Limb (tissue), 2 donors: ENCODE results near the gene EPHB2.
"Not testable (repeated sequence)": the region's sequence is repeated elsewhere in the genome, so short reads cannot be mapped to it uniquely, and the experiment has no call there.

Experiments used
- DNase-seq, 2 donors: peaks; one replicate each; pipeline ENCODE4 v3.0.0-alpha.2; 2016; ENCODE audit errors: extremely low spot score in 2 of 2

EPHB2 gene

DNA sequence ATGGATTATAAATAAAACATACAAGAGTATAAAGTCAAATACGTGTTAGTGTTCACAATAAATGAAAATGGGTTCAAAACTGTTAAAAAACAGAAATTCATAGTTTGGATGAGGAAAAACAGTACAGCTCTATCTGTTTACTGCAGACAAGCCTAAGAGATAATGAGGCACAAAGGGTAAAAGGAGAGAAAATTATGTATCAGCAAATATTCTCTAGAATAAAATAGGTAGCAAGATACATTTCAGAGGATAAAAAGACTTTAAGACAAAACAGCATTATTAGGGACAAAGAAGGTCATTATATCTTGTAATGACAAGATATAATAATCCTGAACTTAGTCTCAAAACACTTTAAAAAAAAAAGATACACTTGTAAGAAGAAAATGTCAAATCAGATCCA, 123.1 kb downstream of the EPHB2 start:
- DNase-seq, result no peak

DNA sequence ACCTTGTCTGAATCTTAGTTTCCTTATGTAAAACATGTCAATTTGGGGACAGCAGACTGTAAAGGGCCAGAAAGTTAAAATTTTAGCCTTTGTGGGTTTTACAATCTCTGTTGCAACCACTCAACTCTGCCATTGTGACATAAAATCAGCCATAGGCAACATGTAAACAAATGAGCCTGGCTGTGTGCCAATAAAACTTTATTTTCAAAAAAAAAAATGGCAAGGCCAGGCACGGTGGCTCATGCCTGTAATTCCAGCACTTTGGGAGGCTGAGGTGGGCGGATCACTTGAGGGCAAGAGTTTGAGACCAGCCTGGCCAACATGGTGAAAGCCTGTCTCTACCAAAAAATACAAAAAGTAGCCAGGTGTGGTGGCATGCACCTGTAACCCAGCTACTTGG, 123.8 kb downstream of the EPHB2 start:
- DNase-seq, result not testable (repeated sequence)

DNA sequence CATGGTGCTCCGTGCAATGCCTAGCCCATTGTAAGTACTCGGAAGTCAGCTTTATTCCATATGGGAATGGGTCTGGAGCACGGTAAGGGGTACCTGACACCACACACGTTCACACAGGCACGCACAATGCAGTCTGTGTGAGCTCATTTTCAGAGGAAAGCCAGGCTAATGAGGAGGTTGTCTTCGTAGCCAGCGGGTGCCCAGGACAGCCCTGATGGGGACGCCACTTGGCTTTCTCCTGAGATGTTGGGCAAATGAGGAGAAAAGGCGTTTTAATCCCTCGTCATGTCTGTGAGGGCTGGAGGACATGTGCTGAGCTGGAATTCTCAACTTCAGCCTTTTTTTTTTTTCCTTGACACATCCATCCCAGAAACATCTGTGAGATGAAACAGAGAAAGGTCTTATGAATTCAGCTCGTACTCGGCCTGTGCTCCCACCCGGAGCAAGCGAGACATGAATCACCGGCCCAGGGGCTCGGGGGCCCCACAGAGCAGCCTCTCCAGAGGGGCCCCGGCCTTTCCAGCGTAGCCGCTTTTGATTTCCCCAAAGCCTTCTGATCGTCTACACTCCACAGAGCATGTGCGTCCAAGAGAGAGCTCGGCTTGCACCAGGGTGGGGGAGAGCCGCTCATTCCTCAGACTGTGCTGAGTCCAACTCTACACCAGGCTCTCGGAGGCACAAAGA, 125.1 kb downstream of the EPHB2 start:
- peak in 1 of 2 donors; percentile 19 for DNase-seq

DNA sequence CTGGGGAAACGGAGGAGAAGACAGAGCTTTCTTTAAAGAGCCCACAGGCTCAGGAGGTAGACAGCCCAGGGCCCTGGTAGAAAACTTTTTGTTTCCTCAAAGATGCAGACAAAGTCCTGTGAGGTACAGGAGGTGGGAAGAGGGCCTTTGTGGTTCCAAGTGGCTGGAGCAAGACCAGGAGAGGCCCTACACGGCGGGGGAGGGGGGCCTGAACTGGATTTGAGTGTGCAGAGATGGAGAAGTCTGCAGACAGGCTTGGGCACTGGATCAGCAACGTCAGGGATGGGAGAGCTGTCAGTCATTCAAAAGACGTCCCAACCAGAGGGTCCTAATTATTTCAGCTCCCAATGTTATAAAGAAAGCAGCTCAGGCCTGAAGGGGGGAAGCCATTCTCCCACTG, 126.2 kb downstream of the EPHB2 start:
- no peak for DNase-seq

DNA sequence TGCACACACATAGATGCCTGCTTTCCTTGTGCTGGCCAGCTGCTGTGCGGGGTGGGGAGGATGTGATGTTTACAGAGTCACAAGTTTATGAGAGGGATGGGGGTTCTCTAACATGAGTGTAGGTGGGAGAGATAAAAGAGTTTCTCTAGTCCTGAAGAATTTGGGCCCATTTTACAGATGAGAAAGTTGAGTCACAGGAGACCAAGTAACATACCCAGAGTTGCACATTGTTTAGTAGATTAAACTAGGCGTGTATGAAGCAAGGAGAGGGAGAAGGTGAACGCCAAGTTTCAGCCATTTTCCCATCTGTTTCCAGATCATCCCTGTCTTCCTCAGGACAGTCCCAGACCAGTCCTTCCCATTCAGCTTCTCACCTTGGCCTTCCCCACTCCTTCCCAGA, 126.7 kb downstream of the EPHB2 start:
- no peak for DNase-seq

DNA sequence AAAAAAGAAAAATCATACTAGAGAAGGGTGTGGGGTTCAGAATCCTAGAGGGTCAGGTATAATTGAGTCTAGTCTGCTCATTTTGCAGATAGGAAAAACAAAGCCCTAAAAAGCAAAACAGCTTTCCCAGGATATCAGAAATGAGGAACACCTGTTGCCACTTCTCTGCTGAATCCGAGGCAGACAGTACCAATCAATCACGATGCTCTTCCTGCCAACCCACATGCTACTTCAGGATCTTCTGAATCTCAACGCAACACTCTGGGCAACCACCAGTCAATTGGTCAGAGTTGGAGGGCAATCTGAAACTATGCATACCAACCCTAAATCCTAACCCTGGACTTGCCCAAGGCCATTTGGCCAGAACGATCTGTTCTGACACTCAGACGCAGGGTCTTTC, 128.3 kb downstream of the EPHB2 start:
- no peak for DNase-seq

DNA sequence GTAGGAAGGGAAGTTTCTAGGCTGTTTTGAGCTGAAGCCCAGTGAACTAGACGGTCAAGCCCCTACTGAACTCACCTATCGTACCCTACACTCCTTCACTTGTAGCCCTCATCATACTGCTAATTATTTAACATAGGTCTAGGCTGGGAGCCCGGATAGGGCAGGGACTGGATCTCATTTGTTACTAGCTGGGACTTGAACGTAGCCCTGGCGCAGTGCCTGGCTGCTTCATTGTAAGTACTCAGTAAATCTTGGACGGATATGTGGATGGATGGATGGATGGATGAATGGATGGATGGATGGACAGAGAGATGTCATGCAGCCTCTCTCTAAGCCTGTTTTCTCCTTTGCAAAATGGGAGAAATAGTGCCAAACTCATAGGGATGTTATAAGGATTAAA, 129.2 kb downstream of the EPHB2 start:
- DNase-seq, result no peak

DNA sequence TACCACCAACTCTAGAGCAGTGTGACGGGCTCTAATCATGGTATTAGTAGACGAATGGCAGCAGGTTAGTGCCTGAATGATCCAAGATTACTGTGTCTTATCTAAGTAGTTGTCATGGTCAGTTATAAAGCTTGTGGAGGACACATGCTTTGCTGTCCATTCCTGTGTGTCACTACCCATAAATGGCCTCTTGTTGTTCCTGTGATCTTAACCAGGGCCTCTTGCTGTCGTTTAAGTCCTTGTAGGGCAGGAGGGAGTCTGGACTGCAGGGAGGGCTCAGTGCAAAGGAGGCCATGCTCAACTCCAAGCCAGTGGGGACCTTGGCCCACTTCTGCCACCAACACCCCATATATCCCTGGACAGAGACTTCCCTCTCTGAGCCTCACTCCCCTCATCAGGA, 130.5 kb downstream of the EPHB2 start:
- DNase-seq, result no peak

DNA sequence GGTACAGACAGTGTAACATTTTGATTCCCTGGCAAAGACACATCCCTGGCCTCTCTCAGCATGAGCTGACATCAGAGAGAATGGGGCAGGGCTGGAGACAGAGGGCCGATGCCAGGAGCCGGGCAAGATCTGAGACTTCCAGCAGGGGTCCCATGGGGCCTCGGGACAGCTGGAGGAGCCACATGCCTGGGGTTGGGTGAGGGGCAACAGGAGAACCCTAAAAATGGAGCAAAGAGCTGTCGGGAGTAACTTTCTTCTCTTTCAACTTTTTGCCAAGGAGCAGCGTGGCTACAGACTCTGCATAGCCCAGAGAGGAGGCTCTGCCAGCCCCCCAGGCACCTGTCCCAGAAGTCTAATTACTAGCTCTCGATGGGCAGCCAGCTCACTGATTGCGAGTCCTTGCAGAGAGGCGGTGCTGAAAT, 131.2 kb downstream of the EPHB2 start:
- DNase-seq, result no peak

DNA sequence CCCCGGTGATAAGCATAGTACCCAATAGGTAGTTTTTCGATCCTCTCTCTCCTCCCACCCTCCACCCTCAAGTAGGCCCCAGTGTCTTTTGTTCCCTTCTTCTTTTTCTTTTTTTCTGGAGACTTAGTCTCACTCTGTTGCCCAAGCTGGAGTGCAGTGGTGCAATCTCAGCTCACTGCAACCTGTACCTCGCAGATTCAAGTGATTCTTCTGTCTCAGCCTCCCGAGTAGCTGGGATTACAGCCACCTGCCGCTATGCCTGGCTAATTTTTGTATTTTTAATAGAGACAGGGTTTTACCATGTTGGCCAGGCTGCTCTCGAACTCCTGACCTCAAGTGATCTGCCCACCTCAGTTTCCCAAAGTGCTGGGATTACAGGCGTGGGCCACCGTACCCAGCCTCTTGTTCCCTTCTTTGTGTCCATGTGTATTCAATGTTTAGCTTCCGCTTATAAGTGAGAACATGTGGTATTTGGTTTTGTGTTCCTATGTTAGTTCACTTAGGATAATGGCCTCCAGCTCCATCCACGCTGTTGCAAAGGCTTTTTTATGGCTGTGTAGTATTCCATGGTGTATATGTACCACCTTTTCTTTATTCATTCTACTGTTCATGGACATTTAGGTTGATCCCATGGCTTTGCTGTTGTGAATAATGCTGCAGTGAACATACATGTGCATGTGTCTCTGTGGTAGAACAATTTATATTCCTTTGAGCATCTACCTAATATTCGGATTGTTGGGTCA, 133.0 kb downstream of the EPHB2 start:
- not testable (repeated sequence) for DNase-seq

DNA sequence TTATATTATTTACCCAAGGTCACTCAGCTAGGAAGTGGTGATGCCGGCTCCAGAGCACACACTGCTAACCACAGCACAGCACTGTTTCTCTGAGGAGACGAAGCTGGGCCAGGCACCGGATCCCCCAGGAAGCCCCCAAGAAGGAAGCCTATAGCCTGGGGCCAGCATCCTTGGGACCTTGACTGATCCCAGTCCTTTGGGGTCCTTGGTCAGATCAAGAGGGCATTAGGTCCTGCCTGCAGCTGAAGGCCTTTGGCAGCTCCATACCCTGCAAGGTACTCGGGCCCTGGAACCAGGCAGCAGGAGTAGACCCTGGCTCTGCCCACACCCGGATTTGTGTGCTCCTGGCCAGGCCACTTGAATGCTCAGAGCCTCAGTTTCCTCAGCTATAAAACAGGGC, 134.0 kb downstream of the EPHB2 start:
- DNase-seq, result no peak

DNA sequence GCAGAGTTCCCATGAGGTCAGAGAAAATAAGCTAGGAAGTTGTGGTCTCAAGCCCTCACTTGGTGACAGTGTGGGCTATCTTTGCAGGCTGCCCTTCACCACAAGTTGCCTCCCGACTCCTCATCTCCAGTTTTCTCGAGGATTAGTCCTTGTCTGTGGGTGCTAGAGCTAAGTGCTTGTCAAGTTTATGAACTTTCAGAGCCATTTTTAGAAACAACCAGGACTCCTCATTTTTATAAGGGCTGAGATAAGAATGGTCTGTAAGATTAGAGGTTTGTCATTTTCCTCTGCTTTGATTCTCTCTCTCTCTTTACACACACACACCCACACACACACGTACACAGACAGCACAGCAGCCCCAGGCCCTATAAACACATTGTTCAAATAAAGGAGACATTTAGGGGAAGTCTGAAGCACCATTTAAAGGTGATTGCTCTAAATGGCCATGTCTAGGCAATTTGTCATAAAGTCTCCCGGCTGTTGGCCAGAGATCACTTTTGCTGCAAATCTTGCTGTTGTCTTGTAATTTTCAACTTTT, 134.8 kb downstream of the EPHB2 start:
- no peak for DNase-seq

DNA sequence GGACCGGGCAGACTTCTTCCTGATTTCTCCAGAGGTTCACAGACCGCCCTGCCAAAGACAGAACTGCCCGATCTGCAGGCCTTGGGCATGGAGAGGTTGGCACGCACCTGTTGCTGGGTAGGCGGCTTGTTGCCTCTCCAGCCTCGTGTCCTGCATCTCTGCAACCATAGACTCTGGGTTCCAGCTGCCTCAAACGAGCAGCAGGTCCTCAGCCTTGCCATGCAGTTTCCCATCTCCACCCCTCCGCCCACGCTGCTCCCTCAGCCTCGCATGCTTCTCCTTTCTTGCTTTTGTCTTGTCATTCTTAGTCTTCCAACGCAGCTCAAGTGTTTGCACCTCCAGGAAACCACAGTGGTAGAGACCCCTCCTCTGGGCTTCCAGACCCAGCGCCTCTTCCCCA, 135.8 kb downstream of the EPHB2 start:
- no peak for DNase-seq

DNA sequence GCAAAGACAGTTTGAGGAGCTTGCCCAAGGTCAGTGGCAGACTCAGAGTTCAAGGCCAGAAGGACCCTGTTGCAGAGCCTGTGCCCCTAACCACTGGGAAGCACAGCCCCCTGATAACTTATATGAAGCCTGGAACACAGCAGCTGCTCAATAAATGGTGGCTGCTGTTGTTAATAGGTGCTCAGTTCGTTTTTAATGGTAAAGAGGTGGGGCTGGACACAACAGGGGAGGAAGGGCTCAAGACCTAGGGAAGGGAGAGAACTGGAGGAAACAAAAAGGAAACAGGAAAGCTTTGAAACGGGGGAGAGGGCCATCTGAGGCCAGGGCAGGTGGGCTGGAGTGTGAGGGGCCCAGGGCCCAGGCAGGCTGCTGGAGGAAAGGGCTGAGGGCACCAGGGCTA, 136.6 kb downstream of the EPHB2 start:
- DNase-seq, result no peak

DNA sequence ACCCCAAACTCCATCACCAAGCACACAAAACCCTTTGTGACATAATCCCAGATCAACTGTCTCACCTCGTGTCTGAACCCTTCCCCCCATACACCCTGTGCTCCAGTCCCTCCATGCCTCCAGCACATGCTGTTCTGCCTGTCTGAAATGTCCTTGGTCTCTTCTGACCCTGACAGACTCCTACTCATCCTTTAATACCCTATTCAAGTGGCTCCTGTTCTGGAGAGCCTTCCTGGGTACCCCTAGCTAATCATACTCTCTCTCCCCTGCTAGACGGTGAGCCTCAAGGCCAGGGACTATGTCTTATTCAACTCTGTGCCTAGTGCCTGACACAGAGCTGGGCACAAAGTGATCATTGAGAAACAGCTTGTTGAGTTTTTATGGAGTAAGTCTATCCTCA, 137.1 kb downstream of the EPHB2 start:
- no peak for DNase-seq

DNA sequence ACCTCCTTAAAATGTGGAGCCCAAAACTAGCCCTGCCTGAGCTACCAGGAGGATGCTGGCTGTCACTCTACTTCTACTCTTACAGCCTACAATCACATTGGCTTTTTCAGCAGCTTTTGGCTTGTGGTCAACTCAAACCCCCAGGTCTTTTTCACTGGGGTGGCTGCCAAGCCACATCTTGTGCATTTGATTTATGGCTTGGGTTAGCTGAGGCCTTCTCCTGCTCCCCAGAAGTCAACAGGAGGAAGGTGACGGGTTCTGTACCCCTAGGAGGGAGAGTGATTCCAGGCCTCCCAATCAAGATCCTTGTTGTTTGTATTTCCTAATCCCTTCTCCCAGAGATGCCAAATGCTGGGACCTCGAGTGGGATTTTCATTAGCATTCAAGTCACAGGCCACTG, 137.8 kb downstream of the EPHB2 start:
- DNase-seq, result no peak

DNA sequence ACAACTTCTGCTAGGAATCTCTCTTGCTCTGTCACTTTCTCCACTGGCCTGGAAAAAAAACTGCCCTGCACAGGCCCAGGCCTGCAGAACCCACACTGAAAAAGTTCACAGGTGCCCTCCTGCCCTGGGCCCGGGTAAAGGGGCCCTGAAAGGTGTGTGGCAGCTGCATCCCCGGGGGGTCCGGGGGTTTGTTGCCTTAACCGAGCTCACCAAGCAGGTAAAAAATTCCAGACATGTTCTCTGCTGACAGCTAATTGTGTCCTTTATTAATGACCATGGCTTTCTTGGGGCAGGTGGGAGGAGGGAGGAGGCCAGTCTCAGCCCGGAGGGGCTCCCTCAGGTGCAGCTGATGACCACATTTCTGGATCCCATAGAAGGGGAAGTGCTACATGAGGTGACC, 139.1 kb downstream of the EPHB2 start:
- no peak for DNase-seq

DNA sequence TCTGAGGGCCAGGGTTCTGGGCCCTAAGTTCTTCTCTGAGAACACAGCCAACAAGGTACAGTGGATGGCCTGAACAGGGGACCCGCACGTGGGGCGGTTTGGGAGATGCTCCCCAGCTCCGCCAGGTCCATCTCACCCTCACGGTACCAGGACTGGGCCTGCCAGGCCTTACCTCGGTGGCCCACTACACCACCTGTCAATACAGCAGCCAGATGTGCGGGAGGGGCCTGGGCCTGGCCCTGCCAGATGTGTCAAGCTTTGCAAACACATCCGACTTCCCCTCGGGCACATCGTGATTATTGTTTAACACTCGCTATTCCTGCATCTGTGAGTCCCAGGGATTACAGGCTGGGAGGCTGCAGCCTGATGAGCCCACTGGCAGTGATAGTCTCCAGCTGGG, 139.6 kb downstream of the EPHB2 start:
- DNase-seq, result no peak

DNA sequence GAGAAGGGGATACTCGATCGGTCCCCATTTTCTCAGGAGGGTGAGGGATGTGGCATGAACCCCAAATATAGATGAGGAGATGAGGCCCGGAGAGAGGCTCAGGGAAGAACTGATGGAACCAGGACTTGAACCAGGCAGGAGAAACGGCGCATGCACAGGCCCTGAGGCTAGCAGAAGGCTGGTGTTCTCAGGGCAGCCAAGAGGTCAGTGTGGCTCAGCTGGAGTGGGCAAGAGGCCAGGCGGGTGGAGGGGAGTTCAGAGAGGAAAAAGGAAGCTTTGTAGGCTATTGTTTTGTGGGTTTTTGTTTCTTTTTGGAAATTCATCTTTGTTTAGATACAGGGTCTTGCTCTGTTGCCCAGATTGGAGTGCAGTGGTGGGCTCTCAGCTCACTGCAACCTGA, 140.0 kb downstream of the EPHB2 start:
- DNase-seq, result no peak

DNA sequence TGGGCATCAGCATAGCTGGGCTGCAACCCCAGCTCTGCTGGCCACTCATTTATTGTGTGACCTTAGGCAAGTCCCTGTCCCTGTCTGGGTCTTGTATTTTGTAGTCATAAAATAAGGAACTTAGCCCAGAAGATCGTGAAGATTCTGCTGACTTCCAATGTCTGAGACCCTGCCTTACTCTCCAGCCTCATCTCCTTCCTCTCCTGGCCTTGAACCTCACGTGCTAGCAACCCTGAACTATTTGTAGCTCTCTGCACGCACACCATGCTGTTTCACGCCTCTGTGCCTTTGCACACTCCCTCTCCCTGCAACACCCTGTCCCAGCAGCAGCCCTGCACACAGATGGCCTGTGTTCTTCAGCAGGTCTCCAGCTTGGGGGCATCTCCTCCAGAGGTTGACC, 140.9 kb downstream of the EPHB2 start:
- DNase-seq, result no peak

DNA sequence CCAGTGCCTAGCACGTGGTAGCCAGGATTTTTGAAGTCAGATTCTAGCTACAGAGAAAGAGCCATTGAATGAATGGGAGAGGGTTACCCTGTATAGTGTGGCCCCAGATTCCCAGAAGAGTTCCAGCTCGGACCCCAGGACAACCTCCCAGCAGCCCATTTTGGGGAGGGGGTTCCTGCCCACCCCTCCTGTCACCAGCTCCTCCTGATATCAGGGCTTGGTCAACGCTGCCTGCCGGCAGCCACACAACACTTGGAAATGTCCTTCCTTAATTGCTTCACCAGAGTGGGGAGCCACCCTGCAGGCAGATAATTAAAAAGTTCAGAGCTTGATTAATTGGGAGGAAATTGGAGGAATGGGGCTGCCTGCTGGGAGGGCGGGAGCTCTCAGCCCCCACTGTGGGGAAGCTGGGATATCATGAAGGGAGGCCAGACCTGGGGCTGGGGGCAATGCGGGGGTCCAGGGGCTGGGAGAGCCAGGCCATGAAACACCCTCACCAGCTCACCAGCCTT, 141.6 kb downstream of the EPHB2 start:
- DNase-seq, result no peak

DNA sequence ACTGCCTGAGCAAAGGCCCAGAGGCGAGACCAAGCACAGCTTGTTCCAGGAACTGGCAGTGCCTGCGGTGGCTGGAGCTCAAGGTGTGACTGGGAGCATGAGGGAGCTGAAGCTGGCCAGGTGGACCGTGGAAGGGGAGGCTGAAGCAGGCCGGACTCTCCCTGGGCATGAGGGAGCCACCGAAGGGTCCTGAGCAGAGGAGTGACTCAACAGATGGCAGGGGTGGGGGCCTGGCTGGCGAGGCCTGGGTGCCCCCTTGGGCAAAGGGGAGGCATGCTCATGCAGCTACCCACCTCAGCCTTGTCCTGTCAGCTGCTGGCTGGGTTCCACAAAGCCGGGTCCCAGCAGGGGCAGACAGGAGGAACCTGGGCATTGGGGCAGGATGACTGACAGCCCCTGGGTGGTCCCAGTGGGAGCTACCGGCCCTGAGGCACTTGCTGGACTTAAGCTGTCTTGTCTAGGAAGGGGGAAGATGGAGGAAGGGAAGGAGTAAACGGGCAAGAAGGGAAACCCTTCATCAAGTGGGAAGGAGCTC, 143.1 kb downstream of the EPHB2 start:
- DNase-seq, result no peak
